HEK293T (cell line): ENCODE results near the gene NTSR1.

Experiments used
- CTCF ChIA-PET: fragments of 350-600 bp; formaldehyde crosslinking; extraction: SDS; loops from one replicate; lab custom pipeline; 2021; ENCODE audit warnings: antibody characterized with exemption, inconsistent platforms; lab: Yijun Ruan, JAX
- POLR2A ChIA-PET: fragments of 350-600 bp; formaldehyde crosslinking; extraction: SDS; loops from one replicate; lab custom pipeline; 2020; ENCODE audit warnings: antibody characterized with exemption, inconsistent platforms; lab: Yijun Ruan, JAX
- DNase-seq: peaks from one replicate; pipeline ENCODE4 v3.0.0; 2012; ENCODE audit warnings: mixed read lengths; ENCODE audit errors: extremely low spot score
- ARNT ChIP-seq: fragments of 450-650 bp; IDR thresholded peaks from 2 replicates; pipeline ENCODE4 v1.6.1; 2017; ENCODE audit warnings: mild to moderate bottlenecking
- BHLHE40 ChIP-seq: fragments of 450-650 bp; IDR thresholded peaks from 2 replicates; pipeline ENCODE4 v1.6.1; 2016; ENCODE audit warnings: mild to moderate bottlenecking, moderate library complexity, borderline replicate concordance
- CTBP1 ChIP-seq: fragments of 450-650 bp; IDR thresholded peaks from 2 replicates; pipeline ENCODE4 v1.6.1; 2016; ENCODE audit warnings: borderline replicate concordance
- ELF4 ChIP-seq: fragments of 450-650 bp; IDR thresholded peaks from 2 replicates; pipeline ENCODE4 v1.6.1; 2017; ENCODE audit warnings: antibody characterized with exemption
- FOXA1 ChIP-seq: fragments of 450-650 bp; IDR thresholded peaks from 2 replicates; pipeline ENCODE4 v1.6.1; 2016; ENCODE audit warnings: mild to moderate bottlenecking
- FOXK2 ChIP-seq: fragments of 450-650 bp; IDR thresholded peaks from 2 replicates; pipeline ENCODE4 v1.6.1; 2016; ENCODE audit warnings: mild to moderate bottlenecking
- FOXM1 ChIP-seq: fragments of 450-650 bp; IDR thresholded peaks from 2 replicates; pipeline ENCODE4 v1.6.1; 2017; ENCODE audit warnings: mild to moderate bottlenecking, borderline replicate concordance
- HDGF ChIP-seq: fragments of 450-650 bp; IDR thresholded peaks from 2 replicates; pipeline ENCODE4 v1.6.1; 2017; ENCODE audit warnings: antibody characterized with exemption, borderline replicate concordance
- L3MBTL2 ChIP-seq: fragments of 450-650 bp; conservative IDR thresholded peaks from 2 replicates; pipeline ENCODE4 v1.6.1; 2016; ENCODE audit warnings: mild to moderate bottlenecking
- LEF1 ChIP-seq: fragments of 450-650 bp; IDR thresholded peaks from 2 replicates; pipeline ENCODE4 v1.6.1; 2017; ENCODE audit warnings: mild to moderate bottlenecking, borderline replicate concordance
- NFRKB ChIP-seq: fragments of 450-650 bp; IDR thresholded peaks from 2 replicates; pipeline ENCODE4 v1.6.1; 2016; ENCODE audit warnings: mild to moderate bottlenecking, moderate library complexity
- PKNOX1 ChIP-seq: fragments of 450-650 bp; IDR thresholded peaks from 2 replicates; pipeline ENCODE4 v1.6.1; 2016
- SP1 ChIP-seq: fragments of 450-650 bp; IDR thresholded peaks from 2 replicates; pipeline ENCODE4 v1.6.1; 2017
- SUZ12 ChIP-seq: fragments of 450-650 bp; IDR thresholded peaks from 2 replicates; pipeline ENCODE4 v1.6.1; 2016; ENCODE audit warnings: mild to moderate bottlenecking
- TARDBP ChIP-seq: fragments of 450-650 bp; IDR thresholded peaks from 2 replicates; pipeline ENCODE4 v1.6.1; 2016
- ZNF384 ChIP-seq: fragments of 450-650 bp; IDR thresholded peaks from 2 replicates; pipeline ENCODE4 v1.6.1; 2016

The NTSR1 gene

GRCh38 chr20:62805155-62805710 is 96.6 kb downstream of the NTSR1 start:
- ChIA-PET CTCF (interaction anchor here (1.0 kb wide), 1 partner anchor 42 kb away, joined by 3 read pairs; no protein-coding TSS in a partner anchor), POLR2A (interaction anchor here (3.5 kb wide), 1 partner anchor 10 kb away, joined by 25 read pairs; the partner anchor contains the start of gene MRGBP)
- TF ChIP-seq ZNF384 (no peak), HDGF (no peak), CTBP1 (no peak), PKNOX1 (no peak), SUZ12 (no peak), FOXM1 (no peak), FOXK2 (no peak), TARDBP (no peak), ARNT (no peak), ELF4 (no peak), LEF1 (no peak), FOXA1 (no peak), SP1 (no peak), NFRKB (no peak), BHLHE40 (no peak), L3MBTL2 (no peak)
- no peak for DNase-seq

GRCh38 chr20:62805711-62806382 is 97.2 kb downstream of the NTSR1 start:
- ChIA-PET CTCF (interaction anchor here (1.0 kb wide), 1 partner anchor 42 kb away, joined by 3 read pairs; no protein-coding TSS in a partner anchor), POLR2A (interaction anchor here (3.5 kb wide), 1 partner anchor 11 kb away, joined by 25 read pairs; the partner anchor contains the start of gene MRGBP)
- no peak for DNase-seq
- TF ChIP-seq BHLHE40: no peak
- no peak for TF ChIP-seq NFRKB
- TF ChIP-seq FOXM1: no peak
- TF ChIP-seq L3MBTL2: no peak
- no peak for TF ChIP-seq ELF4
- TF ChIP-seq SUZ12: no peak
- TF ChIP-seq CTBP1: no peak
- TF ChIP-seq TARDBP: no peak
- TF ChIP-seq PKNOX1: no peak
- TF ChIP-seq ARNT: no peak
- no peak for TF ChIP-seq ZNF384
- TF ChIP-seq FOXA1: no peak
- no peak for TF ChIP-seq HDGF
- no peak for TF ChIP-seq SP1

- CTCF ChIA-PET: interaction anchor here (1.0 kb wide), 1 partner anchor 41 kb away, joined by 3 read pairs; no protein-coding TSS in a partner anchor
- POLR2A ChIA-PET: no interaction called here
- DNase-seq: no peak
- TF ChIP-seq PKNOX1: no peak
- no peak for TF ChIP-seq TARDBP
- TF ChIP-seq FOXA1: no peak
- no peak for TF ChIP-seq BHLHE40
Observed at GRCh38 chr20:62806383-62807050, 97.9 kb downstream of the NTSR1 start.

GRCh38 chr20:62807444-62808210 is 99.0 kb downstream of the NTSR1 start:
- ChIA-PET POLR2A (interaction anchor here (0.6 to 4.4 kb wide), 3 partner anchors 12 to 165 kb away, joined by 3 to 21 read pairs (median 3); partner anchors contain the start of gene MRGBP), CTCF (interaction anchor here (0.8 to 1.0 kb wide), 2 partner anchors 155 to 311 kb away, joined by 3 to 4 read pairs; no protein-coding TSS in a partner anchor)
- DNase-seq: no peak
- TF ChIP-seq FOXK2 (no peak), NFRKB (no peak), CTBP1 (no peak), FOXA1 (no peak), HDGF (no peak), BHLHE40 (no peak), LEF1 (no peak), SP1 (no peak), SUZ12 (no peak), TARDBP (no peak), ELF4 (no peak), PKNOX1 (no peak), FOXM1 (no peak), L3MBTL2 (no peak), ZNF384 (no peak), ARNT (no peak)
